Measurements from ENCODE around the gene PLRG1.

PLRG1 gene

DNA sequence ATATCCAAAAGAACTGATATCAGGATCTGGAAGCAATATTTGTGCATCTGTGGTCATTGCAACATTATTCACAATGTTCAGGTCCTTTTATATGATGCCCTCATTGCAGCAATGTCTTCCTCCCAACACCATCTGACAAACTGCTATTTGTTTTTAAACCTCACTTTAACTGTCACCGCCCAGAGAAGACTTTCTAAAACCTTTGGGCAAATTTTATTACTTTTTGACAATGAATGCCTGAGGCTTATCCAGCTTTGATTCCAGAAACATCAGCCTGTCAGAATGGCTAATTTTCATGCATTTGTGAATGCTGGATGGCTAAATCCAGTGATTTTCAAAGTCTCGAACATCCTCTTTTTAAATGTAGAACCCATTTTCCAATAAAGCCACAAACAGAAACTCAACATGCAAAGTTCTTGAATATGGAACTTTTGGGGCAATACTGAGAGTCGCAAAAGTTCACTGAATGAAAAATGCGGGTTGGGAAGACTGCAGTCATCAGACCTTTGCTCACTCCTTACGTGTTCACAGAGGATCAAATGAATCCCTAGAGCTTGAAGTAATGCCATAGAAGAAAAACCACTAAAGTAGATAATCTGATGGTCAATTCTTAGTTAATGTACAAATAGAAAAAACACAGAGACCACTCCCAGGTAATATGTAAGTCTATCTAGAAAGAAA is 23.1 kb upstream of the PLRG1 start:
- H3K4me1 ChIP-seq (ENCODE audit: control insufficient read depth, insufficient read depth, low read length, poor library complexity, severe bottlenecking) = no peaks in the 10 kb centered on the region
- 100% methylated on average over 1 of the region's 5 CpGs for WGBS, 2 experiments (ENCODE audit: insufficient coverage in 2 of 2)
- no peaks in the 10 kb centered on the region for H3K9me3 ChIP-seq (ENCODE audit: control insufficient read depth, low read length)
- H3K36me3 ChIP-seq (ENCODE audit: control insufficient read depth, insufficient read depth, low read length) = no peaks in the 10 kb centered on the region
- H3K4me3 ChIP-seq (ENCODE audit: extremely low read depth, insufficient read depth, low read length, poor library complexity, severe bottlenecking) = no peak overlapping the region
- H3K27ac ChIP-seq (ENCODE audit: low read depth, low read length, severe bottlenecking) = no peak overlapping the region

DNA sequence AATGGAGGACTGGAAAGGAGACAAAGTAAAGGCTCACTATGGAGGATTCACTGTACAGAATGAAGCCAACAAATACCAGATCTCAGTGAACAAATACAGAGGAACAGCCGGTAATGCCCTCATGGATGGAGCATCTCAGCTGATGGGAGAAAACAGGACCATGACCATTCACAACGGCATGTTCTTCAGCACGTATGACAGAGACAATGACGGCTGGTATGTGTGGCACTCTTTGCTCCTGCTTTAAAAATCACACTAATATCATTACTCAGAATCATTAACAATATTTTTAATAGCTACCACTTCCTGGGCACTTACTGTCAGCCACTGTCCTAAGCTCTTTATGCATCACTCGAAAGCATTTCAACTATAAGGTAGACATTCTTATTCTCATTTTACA is 19.4 kb upstream of the PLRG1 start:
- H3K27ac ChIP-seq (ENCODE audit: low read depth, low read length, severe bottlenecking) = no peak overlapping the region
- no peaks in the 10 kb centered on the region for H3K9me3 ChIP-seq (ENCODE audit: control insufficient read depth, low read length)
- 95 to 98% methylated on average over 4 of the region's 5 CpGs for WGBS, 2 experiments (ENCODE audit: insufficient coverage in 2 of 2)
- no peak overlapping the region for H3K4me3 ChIP-seq (ENCODE audit: extremely low read depth, insufficient read depth, low read length, poor library complexity, severe bottlenecking)
- H3K36me3 ChIP-seq (ENCODE audit: control insufficient read depth, insufficient read depth, low read length) = no peaks in the 10 kb centered on the region
- no peaks in the 10 kb centered on the region for H3K4me1 ChIP-seq (ENCODE audit: control insufficient read depth, insufficient read depth, low read length, poor library complexity, severe bottlenecking)

DNA sequence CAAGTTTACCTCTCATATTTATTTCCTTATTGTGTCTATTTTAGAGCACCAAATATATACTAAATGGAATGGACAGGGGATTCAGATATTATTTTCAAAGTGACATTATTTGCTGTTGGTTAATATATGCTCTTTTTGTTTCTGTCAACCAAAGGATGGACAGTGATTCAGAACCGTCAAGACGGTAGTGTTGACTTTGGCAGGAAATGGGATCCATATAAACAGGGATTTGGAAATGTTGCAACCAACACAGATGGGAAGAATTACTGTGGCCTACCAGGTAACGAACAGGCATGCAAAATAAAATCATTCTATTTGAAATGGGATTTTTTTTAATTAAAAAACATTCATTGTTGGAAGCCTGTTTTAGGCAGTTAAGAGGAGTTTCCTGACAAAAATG is 18.8 kb upstream of the PLRG1 start:
- no peak overlapping the region for H3K27ac ChIP-seq (ENCODE audit: low read depth, low read length, severe bottlenecking)
- WGBS, 2 experiments (ENCODE audit: insufficient coverage in 2 of 2) = 89 to 91% methylated on average over 2 of the region's 3 CpGs
- H3K4me3 ChIP-seq (ENCODE audit: extremely low read depth, insufficient read depth, low read length, poor library complexity, severe bottlenecking) = no peak overlapping the region
- H3K9me3 ChIP-seq (ENCODE audit: control insufficient read depth, low read length) = no peaks in the 10 kb centered on the region
- no peaks in the 10 kb centered on the region for H3K36me3 ChIP-seq (ENCODE audit: control insufficient read depth, insufficient read depth, low read length)
- no peaks in the 10 kb centered on the region for H3K4me1 ChIP-seq (ENCODE audit: control insufficient read depth, insufficient read depth, low read length, poor library complexity, severe bottlenecking)

DNA sequence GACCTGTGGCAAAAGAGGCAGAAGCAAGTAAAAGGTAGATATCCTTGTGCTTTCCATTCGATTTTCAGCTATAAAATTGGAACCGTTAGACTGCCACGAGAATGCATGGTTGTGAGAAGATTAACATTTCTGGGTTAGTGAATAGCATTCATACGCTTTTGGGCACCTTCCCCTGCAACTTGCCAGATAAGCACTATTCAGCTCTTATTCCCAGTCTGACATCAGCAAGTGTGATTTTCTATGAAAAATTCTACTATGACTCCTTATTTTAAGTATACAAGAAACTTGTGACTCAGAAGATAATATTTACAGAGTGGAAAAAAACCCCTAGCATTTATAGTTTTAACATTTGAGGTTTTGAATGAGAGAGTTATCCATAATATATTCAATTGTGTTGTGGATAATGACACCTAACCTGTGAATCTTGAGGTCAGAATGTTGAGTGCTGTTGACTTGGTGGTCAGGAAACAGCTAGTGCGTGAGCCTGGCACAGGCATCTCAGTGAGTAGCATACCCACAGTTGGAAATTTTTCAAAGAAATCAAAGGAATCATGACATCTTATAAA is 16.5 kb upstream of the PLRG1 start:
- Histone ChIP-seq H3K4me1 (ENCODE audit: control insufficient read depth, insufficient read depth, low read length, poor library complexity, severe bottlenecking) (no peaks in the 10 kb centered on the region), H3K9me3 (ENCODE audit: control insufficient read depth, low read length) (no peaks in the 10 kb centered on the region), H3K4me3 (ENCODE audit: extremely low read depth, insufficient read depth, low read length, poor library complexity, severe bottlenecking) (no peak overlapping the region), H3K36me3 (ENCODE audit: control insufficient read depth, insufficient read depth, low read length) (no peaks in the 10 kb centered on the region), H3K27ac (ENCODE audit: low read depth, low read length, severe bottlenecking) (no peak overlapping the region)
- 82 to 95% methylated on average over 3 of the region's 5 CpGs for WGBS, 2 experiments (ENCODE audit: insufficient coverage in 2 of 2)

DNA sequence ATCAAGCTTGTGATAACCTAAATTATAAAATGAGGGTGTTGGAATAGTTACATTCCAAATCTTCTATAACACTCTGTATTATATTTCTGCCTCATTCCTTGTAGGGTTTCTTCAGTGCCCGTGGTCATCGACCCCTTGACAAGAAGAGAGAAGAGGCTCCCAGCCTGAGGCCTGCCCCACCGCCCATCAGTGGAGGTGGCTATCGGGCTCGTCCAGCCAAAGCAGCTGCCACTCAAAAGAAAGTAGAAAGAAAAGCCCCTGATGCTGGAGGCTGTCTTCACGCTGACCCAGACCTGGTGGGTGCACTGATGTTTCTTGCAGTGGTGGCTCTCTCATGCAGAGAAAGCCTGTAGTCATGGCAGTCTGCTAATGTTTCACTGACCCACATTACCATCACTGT is 15.5 kb upstream of the PLRG1 start:
- Histone ChIP-seq H3K4me1 (ENCODE audit: control insufficient read depth, insufficient read depth, low read length, poor library complexity, severe bottlenecking) (no peaks in the 10 kb centered on the region), H3K27ac (ENCODE audit: low read depth, low read length, severe bottlenecking) (no peak overlapping the region), H3K36me3 (ENCODE audit: control insufficient read depth, insufficient read depth, low read length) (no peaks in the 10 kb centered on the region), H3K9me3 (ENCODE audit: control insufficient read depth, low read length) (no peaks in the 10 kb centered on the region), H3K4me3 (ENCODE audit: extremely low read depth, insufficient read depth, low read length, poor library complexity, severe bottlenecking) (no peak overlapping the region)
- 80 to 90% methylated on average over 1 to 5 of the region's 6 CpGs for WGBS, 2 experiments (ENCODE audit: insufficient coverage in 2 of 2)

DNA sequence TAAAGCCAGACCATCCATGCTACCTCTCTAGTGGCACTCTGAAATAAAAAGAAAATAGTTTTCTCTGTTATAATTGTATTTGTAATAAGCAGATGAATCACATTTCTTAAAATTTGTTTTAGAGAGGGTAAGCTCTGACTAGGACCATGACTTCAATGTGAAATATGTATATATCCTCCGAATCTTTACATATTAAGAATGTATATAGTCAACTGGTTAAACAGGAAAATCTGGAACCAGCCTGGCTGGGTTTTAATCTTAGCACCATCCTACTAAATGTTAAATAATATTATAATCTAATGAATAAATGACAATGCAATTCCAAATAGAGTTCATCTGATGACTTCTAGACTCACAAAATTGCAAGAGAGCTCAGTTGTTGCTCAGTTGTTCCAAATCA is 14.1 kb upstream of the PLRG1 start:
- Histone ChIP-seq H3K36me3 (ENCODE audit: control insufficient read depth, insufficient read depth, low read length) (no peaks in the 10 kb centered on the region), H3K4me3 (ENCODE audit: extremely low read depth, insufficient read depth, low read length, poor library complexity, severe bottlenecking) (no peak overlapping the region), H3K4me1 (ENCODE audit: control insufficient read depth, insufficient read depth, low read length, poor library complexity, severe bottlenecking) (no peaks in the 10 kb centered on the region), H3K9me3 (ENCODE audit: control insufficient read depth, low read length) (no peaks in the 10 kb centered on the region), H3K27ac (ENCODE audit: low read depth, low read length, severe bottlenecking) (no peak overlapping the region)
- WGBS, 2 experiments (ENCODE audit: insufficient coverage in 2 of 2) = no CpG with 5 or more reads among the region's 1 CpG

DNA sequence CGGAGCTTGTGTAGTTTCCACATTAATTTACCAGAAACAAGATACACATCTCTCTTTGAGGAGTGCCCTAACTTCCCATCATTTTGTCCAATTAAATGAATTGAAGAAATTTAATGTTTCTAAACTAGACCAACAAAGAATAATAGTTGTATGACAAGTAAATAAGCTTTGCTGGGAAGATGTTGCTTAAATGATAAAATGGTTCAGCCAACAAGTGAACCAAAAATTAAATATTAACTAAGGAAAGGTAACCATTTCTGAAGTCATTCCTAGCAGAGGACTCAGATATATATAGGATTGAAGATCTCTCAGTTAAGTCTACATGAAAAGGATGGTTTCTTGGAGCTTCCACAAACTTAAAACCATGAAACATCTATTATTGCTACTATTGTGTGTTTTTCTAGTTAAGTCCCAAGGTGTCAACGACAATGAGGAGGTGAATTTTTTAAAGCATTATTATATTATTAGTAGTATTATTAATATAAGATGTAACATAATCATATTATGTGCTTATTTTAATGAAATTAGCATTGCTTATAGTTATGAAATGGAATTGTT is 12.6 kb upstream of the PLRG1 start, which contains the start of gene FGB:
FGB (plus strand) TSS at position 315 of the 558 bp plus-strand sequence; CDS start at position 323, 8 bp downstream.
- Histone ChIP-seq H3K9me3 (ENCODE audit: control insufficient read depth, low read length) (no peaks in the 10 kb centered on the region), H3K27ac (ENCODE audit: low read depth, low read length, severe bottlenecking) (no peak within 1 kb of the TSS), H3K36me3 (ENCODE audit: control insufficient read depth, insufficient read depth, low read length) (no peaks in the 10 kb centered on the region), H3K4me3 (ENCODE audit: extremely low read depth, insufficient read depth, low read length, poor library complexity, severe bottlenecking) (no peak within 1 kb of the TSS), H3K4me1 (ENCODE audit: control insufficient read depth, insufficient read depth, low read length, poor library complexity, severe bottlenecking) (no peaks in the 10 kb centered on the region)
- WGBS, 2 experiments (ENCODE audit: insufficient coverage in 2 of 2) = no CpG with 5 or more reads among the region's 2 CpGs

DNA sequence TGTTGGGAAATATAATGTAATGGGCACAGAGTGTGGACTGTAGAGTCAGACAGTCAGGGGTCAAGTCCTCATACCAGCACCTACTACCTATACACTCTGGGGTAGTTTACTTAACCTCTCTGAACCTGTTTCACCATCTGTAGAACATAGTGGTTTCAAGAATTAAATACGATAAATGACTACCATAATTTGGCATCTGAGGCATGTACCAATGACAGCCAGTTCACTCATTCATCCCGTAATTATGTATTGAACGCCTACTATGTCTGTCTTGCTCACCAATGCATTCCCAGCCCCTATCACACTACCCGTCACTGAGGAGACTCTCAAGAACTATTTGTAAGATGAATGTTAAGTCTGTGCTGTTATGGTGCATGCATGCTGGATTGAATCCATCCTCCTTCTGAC is 10.6 kb upstream of the PLRG1 start:
- WGBS, 2 experiments (ENCODE audit: insufficient coverage in 2 of 2) = 75% methylated on average over 1 of the region's 4 CpGs; no CpG with 5 or more reads in 1 of the 2 experiments
- Histone ChIP-seq H3K4me3 (ENCODE audit: extremely low read depth, insufficient read depth, low read length, poor library complexity, severe bottlenecking) (no peak overlapping the region), H3K4me1 (ENCODE audit: control insufficient read depth, insufficient read depth, low read length, poor library complexity, severe bottlenecking) (no peaks in the 10 kb centered on the region), H3K36me3 (ENCODE audit: control insufficient read depth, insufficient read depth, low read length) (no peaks in the 10 kb centered on the region), H3K9me3 (ENCODE audit: control insufficient read depth, low read length) (no peaks in the 10 kb centered on the region), H3K27ac (ENCODE audit: low read depth, low read length, severe bottlenecking) (no peak overlapping the region)

DNA sequence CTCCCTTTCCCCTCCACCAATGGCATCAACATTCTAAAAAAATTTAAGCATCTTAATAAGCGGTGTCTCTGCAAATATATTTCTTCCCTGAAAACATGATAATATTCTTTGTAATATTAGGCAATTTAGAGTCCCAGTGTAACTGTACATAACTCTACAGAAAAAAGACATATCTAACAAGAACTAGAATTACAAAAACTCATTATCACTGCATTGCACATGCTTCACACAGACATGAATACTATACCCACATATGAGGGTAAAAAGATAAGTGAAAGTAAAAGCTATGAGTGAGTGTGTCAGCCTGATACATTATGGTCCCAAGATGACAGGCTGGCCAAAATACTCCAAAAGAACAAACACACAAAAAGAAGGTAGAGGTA is 10.2 kb upstream of the PLRG1 start:
- no peaks in the 10 kb centered on the region for H3K36me3 ChIP-seq (ENCODE audit: control insufficient read depth, insufficient read depth, low read length)
- whole genome bisulfite sequencing, 2 experiments (ENCODE audit: insufficient coverage in 2 of 2) = no CpG with 5 or more reads among the region's 1 CpG
- H3K4me1 ChIP-seq (ENCODE audit: control insufficient read depth, insufficient read depth, low read length, poor library complexity, severe bottlenecking) = no peaks in the 10 kb centered on the region
- H3K9me3 ChIP-seq (ENCODE audit: control insufficient read depth, low read length) = no peaks in the 10 kb centered on the region
- no peak overlapping the region for H3K27ac ChIP-seq (ENCODE audit: low read depth, low read length, severe bottlenecking)
- H3K4me3 ChIP-seq (ENCODE audit: extremely low read depth, insufficient read depth, low read length, poor library complexity, severe bottlenecking) = no peak overlapping the region

DNA sequence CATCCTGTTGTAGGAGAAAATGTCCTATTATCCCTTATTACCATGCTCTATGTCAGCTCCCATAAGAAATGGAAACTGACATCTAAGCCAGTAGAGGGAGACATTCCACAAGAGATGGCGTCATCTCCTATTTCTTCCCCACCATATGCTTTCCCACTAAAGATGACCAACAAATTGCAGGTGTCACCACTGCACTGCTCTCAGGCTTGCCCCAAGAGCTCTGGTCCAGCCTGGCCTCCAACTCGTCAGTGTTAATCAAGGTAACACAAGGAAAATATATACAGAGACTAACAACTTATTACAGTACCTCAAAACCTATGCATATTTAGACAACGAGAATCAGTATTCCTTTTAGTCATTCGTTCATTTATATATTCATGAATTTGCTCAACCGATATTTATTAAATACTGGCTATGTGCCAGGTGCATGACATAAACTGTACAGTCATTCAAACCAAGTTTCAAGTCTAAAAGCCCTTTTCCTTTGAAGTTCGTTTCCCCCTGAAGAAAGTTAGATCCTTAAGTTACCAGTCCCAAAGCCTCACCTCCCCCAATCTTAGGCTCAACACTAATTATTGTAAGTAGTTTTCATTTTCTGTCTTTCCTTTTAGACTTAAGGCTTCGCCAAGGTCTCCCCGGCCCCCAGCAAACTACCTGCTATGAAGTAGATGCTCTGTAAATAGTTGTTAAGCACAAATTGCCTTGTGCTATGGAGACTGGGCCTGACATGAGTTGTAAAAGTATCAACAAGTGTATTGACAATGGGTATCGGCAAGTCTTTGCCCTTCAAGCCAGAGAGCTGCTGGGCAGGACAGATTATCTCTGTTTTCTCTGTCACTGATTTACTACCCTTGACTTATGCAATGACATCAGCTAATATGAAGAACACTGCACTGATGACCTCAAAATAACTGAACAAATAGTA is 9.6 kb upstream of the PLRG1 start:
- Histone ChIP-seq H3K36me3 (ENCODE audit: control insufficient read depth, insufficient read depth, low read length) (no peaks in the 10 kb centered on the region), H3K27ac (ENCODE audit: low read depth, low read length, severe bottlenecking) (no peak overlapping the region), H3K9me3 (ENCODE audit: control insufficient read depth, low read length) (no peaks in the 10 kb centered on the region), H3K4me1 (ENCODE audit: control insufficient read depth, insufficient read depth, low read length, poor library complexity, severe bottlenecking) (no peaks in the 10 kb centered on the region), H3K4me3 (ENCODE audit: extremely low read depth, insufficient read depth, low read length, poor library complexity, severe bottlenecking) (no peak overlapping the region)
- 66 to 89% methylated on average over 4 to 7 of the region's 9 CpGs for WGBS, 2 experiments (ENCODE audit: insufficient coverage in 2 of 2)

Data from mesodermal cell (in vitro differentiated cells).